Loucy (cell line): Measurements from ENCODE around the gene UBE3C.

Experiments
- CTCF ChIP-seq: fragments of 200-600 bp; sonication (generic); conservative IDR thresholded peaks from 2 replicates; pipeline ENCODE4 v1.5.1; 2014; ENCODE audit warnings: mild to moderate bottlenecking, antibody characterized with exemption, low read length
- EZH2phosphoT487 ChIP-seq: fragments of 200-600 bp; IDR thresholded peaks from 2 replicates; pipeline ENCODE4 v1.6.1; 2018; ENCODE audit warnings: antibody characterized with exemption, mild to moderate bottlenecking, moderate library complexity, borderline replicate concordance

DNA sequence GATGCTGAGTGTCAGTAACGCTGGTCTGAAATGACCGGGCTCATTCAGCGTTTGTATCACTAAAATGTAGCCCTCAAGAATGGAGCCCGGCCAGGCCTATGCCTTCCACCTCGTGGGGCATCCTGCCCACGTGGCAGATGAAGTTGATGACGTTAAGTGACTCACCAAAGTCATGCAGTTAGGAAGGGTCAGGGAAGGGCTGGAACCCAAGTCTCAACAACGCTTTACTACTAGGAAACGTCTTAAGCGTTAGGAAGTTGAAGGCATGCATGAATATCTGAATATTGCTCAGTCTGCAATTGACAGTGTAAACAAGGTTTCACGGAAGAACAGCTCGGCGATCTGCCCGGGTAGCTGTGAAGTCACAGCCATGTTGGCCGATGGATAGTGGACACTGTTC is 14.0 kb upstream of the UBE3C start:
- TF ChIP-seq CTCF (no peak), EZH2phosphoT487 (no peak)
